ENCODE results near the gene UST.
A peak's percentile ranks its signal among the peaks of the same experiment; 100 is the strongest.
"Not testable (repeated sequence)": the region's sequence is repeated elsewhere in the genome, so short reads cannot be mapped to it uniquely, and the experiment has no call there.

UST gene

GRCh38 chr6:148768646-148769270 lies 21.9 kb downstream of the UST start:
- no peak for DNase-seq

DNA sequence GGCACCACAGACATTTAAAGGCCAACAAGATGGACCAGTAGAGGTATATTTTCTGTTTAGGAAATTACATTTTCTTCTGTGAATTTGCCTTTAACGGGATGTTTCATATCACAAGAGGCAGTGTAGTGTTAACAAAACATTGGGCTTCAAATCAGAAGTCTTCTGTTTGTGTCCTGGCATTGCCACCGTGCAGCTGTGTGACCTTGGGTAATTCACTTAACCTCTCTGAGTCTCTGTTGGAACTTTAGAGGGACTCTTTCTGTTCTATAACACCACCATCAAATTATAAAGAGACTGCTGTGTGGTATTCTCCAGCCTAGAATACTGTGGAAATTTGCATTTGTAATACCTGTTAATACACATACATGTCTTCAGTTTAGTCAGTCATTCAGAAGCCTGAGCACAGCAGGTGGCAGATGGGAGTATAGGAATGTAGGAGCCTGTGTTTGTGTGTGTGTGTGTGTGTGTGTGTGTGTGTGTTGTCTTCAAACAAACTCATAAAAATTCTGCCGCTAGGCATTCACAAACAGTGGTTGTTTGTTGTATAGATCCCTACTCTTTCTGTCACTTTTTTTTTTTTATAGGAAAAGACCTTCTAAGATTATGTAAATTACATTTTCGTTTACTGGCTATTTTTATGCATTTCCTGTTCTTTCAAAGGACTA lies 22.6 kb downstream of the UST start:
- DNase-seq = no peak

DNA sequence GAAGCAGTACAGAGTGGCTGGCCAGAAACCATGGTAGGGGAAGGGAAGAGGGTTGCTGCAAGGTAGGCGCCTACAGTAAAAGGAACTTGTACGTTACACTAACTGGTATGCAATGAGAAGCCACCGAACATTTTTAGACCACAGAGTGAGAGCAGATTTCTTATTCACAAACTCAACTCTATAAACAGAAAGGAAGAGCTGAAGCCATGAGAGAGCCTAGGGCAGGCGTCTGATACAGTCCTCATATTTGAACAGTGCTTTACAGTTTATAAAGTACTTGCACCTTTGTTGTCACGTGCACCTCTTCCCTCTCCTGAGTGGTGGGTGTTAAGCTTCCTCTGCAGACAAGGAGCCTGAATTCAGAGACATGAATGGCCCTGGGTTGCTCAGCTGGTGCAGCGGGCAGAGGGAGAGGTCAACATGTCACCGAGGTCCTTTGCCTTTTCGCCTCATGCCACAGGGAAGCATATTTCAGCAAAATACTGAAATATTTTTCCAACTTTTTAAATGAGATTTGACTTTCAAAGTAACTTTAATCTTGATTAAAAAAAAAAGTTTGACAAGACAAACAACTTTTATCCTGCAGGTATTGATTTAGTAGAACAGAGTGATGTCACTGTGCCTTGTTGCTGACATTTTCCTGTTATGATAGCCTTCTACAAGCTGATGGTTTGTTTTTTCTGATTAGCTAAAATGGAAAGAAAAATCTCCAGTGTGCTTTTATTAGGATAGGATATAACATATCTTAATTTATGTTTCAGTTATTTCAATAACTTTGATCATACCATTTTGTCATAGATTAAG lies 23.8 kb downstream of the UST start:
- no peak for DNase-seq

- peak; percentile 42 for DNase-seq
Measured at GRCh38 chr6:148771212-148771601, 24.4 kb downstream of the UST start.

- no peak for DNase-seq
Measured at GRCh38 chr6:148771896-148772554, 25.2 kb downstream of the UST start.

GRCh38 chr6:148775161-148775560 lies 28.3 kb downstream of the UST start:
- DNase-seq = no peak

- DNase-seq = no peak
Measured at GRCh38 chr6:148776321-148777308, 29.8 kb downstream of the UST start.

- no peak for DNase-seq
Measured at GRCh38 chr6:148779142-148779562, 32.3 kb downstream of the UST start.

DNA sequence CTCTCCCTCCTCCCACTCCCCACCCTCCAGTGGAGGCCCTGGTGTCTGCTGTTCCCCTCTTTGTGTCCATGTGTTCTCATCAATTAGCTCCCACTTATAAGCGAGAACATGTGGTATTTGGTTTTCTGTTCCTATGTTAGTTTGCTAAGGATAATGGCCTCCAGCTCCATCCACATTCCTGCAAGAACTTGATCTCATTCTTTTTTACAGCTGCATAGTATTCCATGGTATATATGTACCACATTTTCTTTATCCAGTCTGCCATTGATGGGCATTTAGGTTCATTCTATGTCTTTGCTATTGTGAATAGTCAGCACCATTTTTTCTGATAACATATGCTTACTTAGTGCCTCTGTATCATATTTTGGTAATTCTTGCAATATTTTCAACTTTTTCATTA lies 33.6 kb downstream of the UST start:
- DNase-seq = not testable (repeated sequence)

DNA sequence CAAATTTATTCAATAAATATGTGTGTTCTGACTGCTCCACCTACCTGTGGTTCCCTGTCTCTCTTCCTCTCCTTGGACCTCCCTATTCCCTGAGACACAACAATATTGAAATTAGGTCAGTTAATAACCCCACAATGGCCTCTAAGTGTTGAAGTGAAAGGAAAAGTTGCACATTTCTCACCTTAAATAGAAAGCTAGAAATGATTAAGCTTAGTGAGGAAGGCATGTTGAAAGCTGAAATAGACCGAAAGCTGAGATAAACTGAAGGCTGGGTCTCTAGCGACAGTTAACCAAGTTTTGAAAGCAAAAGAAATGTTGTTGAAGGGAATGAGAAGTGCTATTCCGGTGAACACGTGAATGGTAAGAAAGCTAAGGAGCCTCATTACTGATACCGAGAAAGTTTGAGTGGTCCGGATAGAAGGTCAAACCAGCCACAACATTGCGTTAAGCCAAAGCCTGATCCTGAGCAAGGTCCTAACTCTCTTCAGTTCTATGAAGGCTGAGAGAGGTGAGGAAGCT lies 34.1 kb downstream of the UST start:
- DNase-seq = no peak

DNA sequence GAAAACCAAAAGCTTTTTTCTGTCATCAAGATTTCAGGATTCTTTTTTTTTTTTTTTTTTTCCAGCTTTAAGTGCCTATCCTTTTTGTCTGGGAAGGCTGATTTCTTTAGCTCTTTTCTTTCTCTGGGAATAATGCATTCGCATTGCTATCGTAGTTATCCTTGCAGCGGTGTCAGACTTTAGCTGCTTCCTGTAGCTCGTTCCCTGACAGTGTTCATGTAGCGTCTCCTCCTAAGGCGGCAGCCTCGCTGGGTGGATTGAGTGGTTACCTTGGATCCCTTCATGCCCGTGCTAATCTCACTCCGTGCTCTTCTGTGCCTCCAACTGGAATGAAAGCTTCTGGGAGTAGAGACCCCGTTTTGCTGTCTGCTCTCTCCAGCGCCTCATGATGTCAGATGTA lies 43.1 kb downstream of the UST start:
- no peak for DNase-seq

DNA sequence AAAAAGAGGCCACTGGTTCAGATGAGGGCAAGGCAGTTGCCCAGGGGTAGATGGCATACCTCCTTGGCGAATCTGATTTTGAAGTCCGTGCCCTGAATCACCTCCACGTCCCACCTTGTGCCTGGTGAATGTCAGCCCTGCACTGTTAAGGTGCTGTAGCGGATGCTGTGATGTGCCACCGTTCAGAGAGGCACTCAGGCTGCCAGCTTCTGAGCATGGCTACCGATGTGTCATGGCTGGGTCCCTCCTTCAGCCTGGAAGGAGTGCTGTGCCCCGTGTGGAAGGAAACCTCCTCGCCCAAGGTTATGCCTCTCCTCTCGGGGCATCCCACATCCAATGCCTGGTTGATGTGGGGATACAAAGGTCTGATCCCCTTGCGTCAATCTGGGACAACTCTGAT lies 43.6 kb downstream of the UST start:
- DNase-seq = no peak

DNA sequence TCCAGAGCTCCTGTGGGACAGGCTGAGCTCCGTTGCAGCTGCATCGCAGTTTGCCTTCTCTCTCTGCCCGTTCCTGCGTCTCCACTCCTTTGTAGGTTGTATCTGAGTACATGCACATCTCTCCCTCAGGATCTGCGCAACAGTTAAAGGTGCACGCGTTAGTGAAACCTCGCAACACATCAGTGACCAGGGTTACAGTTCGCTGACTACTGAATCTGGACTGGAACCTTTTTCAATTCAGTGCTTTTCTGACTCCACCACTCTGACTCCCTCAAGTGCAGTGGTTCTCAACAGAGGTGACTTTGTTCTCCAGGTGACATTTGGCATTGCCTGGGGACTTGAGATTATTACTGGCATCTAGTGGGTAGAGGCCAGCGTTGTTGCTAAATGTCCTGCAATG lies 44.0 kb downstream of the UST start:
- DNase-seq = no peak

DNA sequence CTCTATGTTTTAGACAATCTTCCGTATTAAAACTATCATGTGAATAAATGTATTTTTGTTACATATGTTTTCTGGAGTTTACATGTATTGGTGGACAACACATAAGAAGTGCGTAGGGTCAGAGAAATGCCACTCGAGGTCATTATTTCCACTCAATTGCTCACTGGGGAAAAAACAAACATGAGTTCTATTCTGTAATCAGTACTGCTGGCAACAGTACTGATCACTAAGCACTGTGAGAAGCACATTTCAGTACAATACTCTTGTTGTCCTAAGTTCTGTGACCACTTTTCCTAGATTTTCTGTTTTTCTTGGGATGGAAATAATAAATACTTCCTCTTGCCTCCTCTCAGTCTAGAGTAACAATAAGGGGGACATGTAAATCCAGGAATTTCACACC lies 44.5 kb downstream of the UST start:
- no peak for DNase-seq

- no peak for DNase-seq
Measured at GRCh38 chr6:148793721-148794120, 46.9 kb downstream of the UST start.

- no peak for DNase-seq
Measured at GRCh38 chr6:148794797-148795196, 48.0 kb downstream of the UST start.

DNA sequence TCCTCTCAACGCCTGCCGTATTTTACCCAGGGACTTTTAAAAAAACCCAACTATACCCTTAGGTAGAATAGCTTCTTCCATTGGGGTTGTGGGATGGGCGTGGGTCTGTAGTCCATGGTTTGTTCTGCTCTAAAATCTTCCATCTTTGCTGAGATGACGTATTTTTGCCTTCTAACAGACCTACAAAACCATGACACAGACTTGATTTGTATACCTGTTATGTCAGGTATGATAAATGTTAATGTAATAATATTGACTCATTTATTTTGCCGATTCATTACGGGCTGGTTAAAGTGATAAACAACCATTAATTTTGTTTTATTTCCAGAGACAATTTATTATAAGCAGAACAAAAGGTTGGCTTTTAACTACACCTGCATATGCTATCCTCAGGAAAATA lies 48.7 kb downstream of the UST start:
- DNase-seq = no peak

DNA sequence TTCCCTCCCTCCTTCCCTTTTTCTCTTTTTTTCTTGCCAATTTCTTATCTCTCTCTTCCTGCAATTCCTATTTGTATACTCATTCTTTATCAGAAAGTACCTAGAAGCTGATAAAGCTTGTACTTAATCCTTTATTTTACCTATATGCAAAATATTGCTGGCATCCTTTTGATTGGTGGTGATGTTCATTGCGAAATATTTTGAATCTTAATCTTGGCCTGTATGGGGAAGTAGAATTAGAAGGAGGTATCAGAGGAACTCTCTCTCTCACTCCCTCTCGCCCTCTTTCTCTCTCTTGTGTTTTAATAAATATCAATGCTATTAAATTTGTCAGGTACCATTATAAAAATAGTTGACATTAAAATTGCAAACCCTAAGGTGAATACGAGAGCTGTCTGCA lies 52.8 kb downstream of the UST start:
- DNase-seq = no peak

- no peak for DNase-seq
Measured at GRCh38 chr6:148800536-148800935, 53.7 kb downstream of the UST start.

- DNase-seq = no peak
Measured at GRCh38 chr6:148803979-148804378, 57.1 kb downstream of the UST start.

GRCh38 chr6:148805777-148806176 lies 58.9 kb downstream of the UST start:
- DNase-seq = no peak

- DNase-seq = no peak
Measured at GRCh38 chr6:148807784-148808183, 61.0 kb downstream of the UST start.

All from NCI-H774 (cell line).